Measurements from ENCODE around the gene SPACA9. TPM values are rescaled to one million over a fixed set of nuclear protein-coding genes. Genes with fewer than 3 reads are reported as not detected.

Gene SPACA9
- total RNA-seq, 1 donor from 2014 or later, result 1.0 TPM

DNA sequence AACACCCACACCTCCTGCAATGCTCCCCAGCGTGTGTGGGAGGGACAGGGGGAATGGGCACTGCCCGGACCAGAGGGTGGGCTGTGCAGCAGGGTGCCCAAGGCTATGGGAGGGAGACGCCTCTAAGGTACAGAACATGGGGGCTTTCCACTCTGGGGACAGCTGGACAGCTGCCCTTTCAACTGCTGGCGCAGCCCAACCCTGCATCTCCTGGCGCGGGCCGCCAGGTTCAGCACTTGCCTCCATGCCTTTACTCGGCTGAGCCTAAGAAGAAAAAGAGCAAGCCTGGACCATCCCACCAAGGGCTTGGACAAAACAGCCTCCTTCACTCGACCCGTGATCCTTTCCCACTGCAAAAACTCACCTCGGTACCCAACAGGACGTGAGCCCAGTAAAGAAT is 15.6 kb upstream of the SPACA9 start:
- no peak for DNase-seq (ENCODE audit: low read depth in 2 of 2)

DNA sequence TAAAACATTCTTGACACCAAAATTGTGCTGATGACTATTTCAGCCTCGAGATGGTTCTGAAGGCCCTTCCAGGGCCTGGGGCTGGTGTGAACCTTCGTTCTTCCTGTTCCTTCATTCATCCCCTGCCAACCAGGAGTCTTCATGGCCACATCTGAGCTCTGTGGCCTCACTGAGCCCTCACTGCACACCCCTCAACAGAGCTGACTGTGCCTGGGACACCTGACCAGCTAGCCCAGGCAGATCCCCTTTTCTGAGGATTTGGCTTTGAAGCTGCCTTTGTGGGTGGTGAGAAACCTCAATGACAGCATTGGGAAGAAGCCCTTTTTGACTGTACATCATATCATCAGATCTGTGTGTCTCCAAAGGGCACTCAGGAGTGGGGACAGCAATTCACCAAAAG is 14.4 kb upstream of the SPACA9 start:
- DNase-seq (ENCODE audit: low read depth in 2 of 2), result no peak

- no peak for DNase-seq (ENCODE audit: low read depth in 2 of 2)
These were observed 14.0 kb upstream of the SPACA9 start for GRCh38 chr9:132864691-132865090.

GRCh38 chr9:132866898-132867297 is 11.8 kb upstream of the SPACA9 start:
- no peak for DNase-seq (ENCODE audit: low read depth in 2 of 2)

- DNase-seq (ENCODE audit: low read depth in 2 of 2), result no peak
These were observed 9.4 kb upstream of the SPACA9 start for GRCh38 chr9:132869266-132869665.

DNA sequence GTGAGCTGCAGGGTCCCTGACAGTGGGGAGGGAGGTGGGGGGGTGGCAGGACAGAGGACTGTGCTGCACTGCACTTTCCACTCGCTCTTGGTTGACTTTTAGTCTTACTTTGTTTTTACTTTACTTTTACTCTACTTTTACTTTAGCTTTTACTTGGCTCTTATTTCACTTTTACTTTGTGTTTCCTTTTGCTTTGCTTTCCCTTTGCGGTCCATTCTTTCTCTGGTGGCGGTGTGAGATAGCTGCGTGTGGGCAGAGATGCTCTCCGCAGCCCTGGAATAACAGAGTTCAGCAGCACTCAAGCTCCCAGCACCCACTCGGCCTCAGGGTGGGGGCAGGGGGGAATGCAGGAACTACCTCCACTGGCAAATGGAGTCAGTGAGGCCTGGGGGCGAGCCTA is 5.3 kb upstream of the SPACA9 start:
- no peak for DNase-seq (ENCODE audit: low read depth in 2 of 2)

GRCh38 chr9:132875159-132875558 is 3.5 kb upstream of the SPACA9 start:
- no peak for DNase-seq (ENCODE audit: low read depth in 2 of 2)

- DNase-seq (ENCODE audit: low read depth in 2 of 2), result no peak
These were observed 1.8 kb upstream of the SPACA9 start for GRCh38 chr9:132876849-132877248.

DNA sequence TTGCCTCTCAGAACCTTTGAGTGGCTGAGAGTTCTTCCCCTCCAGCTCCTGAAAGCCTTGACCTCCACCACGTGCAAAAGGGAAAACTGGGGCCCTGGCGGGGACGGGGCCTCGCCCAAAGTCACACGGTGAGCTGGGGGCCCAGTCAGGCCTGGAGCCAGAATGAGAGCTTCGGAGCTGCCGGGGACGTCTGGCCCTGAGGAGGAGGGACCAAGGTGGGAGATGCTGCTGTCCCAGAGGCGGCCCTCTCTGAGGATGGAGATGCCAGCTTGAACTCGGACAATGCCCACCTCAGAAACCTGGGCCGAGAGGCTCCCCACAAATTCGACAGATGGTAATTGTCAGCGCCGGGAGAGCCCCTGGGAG is 1.3 kb upstream of the SPACA9 start:
- DNase-seq (ENCODE audit: low read depth in 2 of 2), result no peak

DNA sequence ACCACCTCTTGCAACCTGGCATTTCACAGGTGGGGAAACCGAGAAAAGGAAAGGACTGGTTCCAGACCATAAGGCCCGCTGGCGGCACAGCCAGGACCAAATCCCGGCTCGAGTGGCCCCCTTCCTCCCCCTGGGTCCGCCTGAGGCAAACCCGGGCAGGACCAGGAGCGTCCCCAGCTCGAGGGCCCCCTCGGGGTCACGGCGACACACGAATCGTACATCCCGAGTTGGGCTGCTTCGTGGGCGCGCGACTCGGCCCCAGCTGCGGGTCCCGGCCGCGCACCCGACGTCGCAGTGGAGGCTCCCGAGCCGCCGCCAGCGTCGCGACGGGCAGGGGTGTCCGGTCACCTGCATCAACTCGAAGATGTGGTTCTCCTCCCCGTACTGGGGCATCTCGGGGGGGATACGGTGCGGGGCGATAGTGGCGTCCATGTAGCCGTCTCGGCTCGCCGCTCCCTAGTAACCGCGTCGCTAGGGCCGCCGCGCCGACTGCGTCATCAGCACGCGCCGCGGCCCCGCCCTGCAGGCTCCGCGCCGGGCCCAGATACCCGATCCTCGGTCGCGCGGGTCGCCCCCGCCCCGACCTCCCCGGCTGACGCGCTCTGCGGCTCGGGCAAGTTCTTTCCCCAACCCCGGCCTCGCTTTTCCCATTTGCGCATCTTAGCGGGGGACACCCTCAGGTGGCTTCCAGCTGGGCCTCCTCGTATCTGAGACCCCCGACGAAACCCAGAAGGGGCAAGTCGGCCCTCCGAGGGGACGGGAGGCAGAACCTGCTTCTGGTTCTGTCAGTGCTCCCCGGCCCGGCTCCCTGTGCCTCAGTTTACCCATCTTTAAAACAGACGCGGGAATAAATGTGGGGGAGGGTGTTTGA is 639 bp upstream of the SPACA9 start, which contains the start of gene AK8:
TSS of gene AK8 (minus strand) at position 461 of the 871 bp plus-strand sequence. CDS start at position 432, 29 bp downstream.
- peak; percentile 33 to 76 for DNase-seq (ENCODE audit: low read depth in 2 of 2)

- DNase-seq (ENCODE audit: low read depth in 2 of 2), result no peak
These were observed 992 bp downstream of the SPACA9 start for GRCh38 chr9:132879457-132880323.

DNA sequence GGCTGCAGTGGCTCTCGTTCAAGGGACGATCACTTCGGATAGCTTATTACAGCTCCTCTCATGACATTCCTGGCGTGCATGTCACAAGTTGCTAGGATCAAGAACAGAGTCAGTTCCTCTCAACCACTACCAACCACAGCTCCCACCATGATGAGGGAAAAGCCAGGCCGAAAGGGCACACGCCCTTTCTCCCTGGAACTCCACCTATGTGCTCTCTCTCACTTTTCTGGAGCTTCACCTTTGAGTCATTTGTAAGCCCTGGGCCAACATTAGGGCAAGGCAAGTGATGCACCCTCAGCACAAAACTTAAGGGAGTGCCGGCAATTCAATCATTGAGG is 1.6 kb downstream of the SPACA9 start:
- no peak for DNase-seq (ENCODE audit: low read depth in 2 of 2)

GRCh38 chr9:132881826-132882225 is 3.1 kb downstream of the SPACA9 start:
- DNase-seq (ENCODE audit: low read depth in 2 of 2), result peak in 1 of 2 donors; percentile 9

- DNase-seq (ENCODE audit: low read depth in 2 of 2), result no peak
These were observed 3.9 kb downstream of the SPACA9 start for GRCh38 chr9:132882616-132883015.

- no peak for DNase-seq (ENCODE audit: low read depth in 2 of 2)
These were observed 4.9 kb downstream of the SPACA9 start for GRCh38 chr9:132883349-132884294.

- no peak for DNase-seq (ENCODE audit: low read depth in 2 of 2)
These were observed 7.1 kb downstream of the SPACA9 start for GRCh38 chr9:132885720-132886333.

DNA sequence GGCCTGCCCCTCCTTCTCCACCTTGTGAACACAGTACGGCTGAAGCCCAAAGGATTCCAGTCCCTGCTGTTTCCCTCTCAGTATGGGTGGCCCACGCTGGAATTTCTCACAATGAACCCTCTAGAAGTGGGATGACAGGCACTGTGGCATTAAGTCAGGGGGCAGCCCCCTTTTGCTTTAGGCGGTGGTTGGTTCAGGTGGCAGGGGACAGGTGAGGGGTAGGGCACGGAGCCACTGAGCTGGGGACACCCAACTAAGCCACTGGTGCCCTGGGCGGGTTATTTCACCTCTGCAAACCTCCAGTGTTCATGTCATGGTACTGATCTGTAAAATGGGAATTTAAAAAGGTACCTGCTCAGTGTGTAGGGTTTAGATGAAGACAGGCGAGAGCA is 7.6 kb downstream of the SPACA9 start:
- DNase-seq (ENCODE audit: low read depth in 2 of 2), result no peak

DNA sequence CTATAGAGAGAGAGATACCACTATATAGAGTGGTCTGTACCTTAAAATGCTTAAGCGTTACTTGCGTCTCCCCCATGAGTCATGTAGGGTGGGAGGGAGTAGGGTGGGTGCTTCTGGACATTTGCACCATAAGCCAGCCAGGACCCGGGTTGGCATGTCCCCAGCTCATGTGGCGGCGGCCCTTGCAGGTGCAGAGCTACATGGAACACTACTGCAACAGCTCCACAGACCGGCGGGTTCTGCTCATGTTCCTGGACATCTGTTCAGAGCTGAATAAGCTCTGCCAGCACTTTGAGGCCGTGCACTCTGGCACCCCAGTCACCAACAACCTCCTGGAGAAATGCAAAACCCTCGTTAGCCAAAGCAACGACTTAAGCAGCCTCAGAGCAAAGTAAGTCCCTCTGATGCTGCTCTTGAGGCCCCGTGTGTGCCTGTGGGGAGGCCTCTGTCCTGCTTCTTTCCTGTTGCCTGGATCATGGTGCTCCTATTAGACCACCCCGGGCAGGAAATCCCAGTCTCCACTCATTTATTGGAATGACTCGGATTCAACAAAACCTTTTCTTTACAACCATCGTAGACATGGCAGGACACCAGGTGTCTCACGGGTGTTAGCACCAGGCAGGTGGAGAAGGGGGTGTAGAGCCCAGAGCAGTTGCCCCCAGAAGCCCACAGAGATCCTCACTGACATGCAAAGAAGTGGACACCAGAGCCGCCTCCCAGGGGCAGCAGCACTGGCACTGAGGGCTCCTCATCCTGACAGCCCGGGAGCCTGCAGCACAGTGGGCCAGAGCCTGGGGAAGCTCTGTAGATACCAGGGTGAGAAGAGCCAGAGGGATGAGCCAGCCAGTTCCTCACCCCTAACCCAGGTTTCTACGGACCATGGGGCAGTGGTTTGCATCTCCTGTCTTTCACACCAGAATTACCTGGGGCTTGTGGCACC is 8.8 kb downstream of the SPACA9 start:
- DNase-seq (ENCODE audit: low read depth in 2 of 2), result no peak

DNA sequence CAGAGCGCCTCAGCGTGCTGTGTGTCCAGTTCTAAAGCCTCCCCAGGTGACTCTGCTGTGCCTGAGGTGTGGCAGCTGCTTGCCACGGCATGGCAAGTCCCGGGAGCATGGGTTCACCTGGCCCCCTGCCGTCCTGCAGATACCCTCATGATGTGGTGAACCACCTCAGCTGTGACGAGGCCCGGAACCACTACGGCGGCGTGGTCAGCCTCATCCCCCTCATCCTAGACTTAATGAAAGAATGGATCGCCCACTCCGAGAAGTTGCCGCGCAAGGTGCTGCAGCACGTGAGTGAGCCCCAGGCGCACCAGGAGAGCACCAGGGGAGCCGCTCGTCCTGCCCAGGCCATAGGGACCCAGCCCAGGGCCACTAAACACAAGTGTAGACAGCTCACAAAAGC is 9.5 kb downstream of the SPACA9 start:
- no peak for DNase-seq (ENCODE audit: low read depth in 2 of 2)

DNA sequence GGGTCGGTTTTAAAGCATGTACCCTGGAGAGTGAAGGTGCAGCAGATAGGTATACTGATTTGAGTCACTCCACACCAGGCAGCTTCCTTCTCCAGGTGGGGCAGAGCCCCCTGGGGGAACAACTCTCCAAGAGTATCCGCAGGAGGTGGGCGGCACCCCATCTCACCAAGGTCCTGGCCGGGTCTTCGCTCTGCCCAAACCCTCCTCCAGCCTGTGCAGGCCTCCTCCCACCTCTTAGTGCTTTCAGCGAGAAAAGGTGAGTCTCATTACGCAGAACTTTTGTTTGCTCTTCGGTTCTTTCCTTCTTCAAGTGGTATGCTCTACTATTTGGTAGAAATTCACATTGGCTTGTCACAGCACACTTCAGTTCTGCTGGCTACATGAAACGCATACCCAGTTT is 13.7 kb downstream of the SPACA9 start:
- DNase-seq (ENCODE audit: low read depth in 2 of 2), result no peak
